Heart right ventricle (tissue), 16 donors: ENCODE measurements around the gene METTL1. TPM values are rescaled to one million over a fixed set of nuclear protein-coding genes. Genes with fewer than 3 reads are reported as not detected.

Experiments
- ATAC-seq, 8 donors: fragments of 200-7000 bp; cut with Tn5 transposase; one replicate each; pipeline ENCODE4 v1.9.1; 2020; ENCODE audit warnings: mild to moderate bottlenecking in 8 of 8, moderate library complexity in 8 of 8, moderate number of reproducible peaks in 1 of 8
- DNase-seq, 2 donors: peaks; one replicate each; pipeline ENCODE4 v3.0.0-alpha.2; 2020
- H3K27ac ChIP-seq, 10 donors: fragments of 200-600 bp; sonication (generic) in 2 of 10; one replicate each; pipeline versions ENCODE4 v1.5.0 to v1.8.0; 2020 to 2022; ENCODE audit warnings: mild to moderate bottlenecking in 3 of 10
- H3K27me3 ChIP-seq, 7 donors: fragments of 200-600 bp; one replicate each; pipeline ENCODE4 v1.8.0; 2021 to 2022; ENCODE audit warnings: mild to moderate bottlenecking in 2 of 7
- H3K36me3 ChIP-seq, 9 donors: fragments of 200-600 bp; sonication (generic) in 1 of 9; one replicate each; pipeline versions ENCODE4 v1.5.0 to v1.8.0; 2020 to 2022; ENCODE audit warnings: mild to moderate bottlenecking in 2 of 9
- H3K4me1 ChIP-seq, 9 donors: fragments of 200-600 bp; sonication (generic) in 1 of 9; one replicate each; pipeline versions ENCODE4 v1.5.0 to v1.8.0; 2020 to 2022; ENCODE audit warnings: mild to moderate bottlenecking in 4 of 9
- H3K4me3 ChIP-seq, 10 donors: fragments of 200-600 bp; sonication (generic) in 2 of 10; one replicate each; pipeline versions ENCODE4 v1.5.0 to v1.8.0; 2020 to 2022; ENCODE audit warnings: mild to moderate bottlenecking in 7 of 10, moderate library complexity in 2 of 10
- H3K9me3 ChIP-seq, 11 donors: fragments of 200-600 bp in 10 of 11; sonication (generic) in 2 of 11; one replicate each; pipeline versions ENCODE4 v1.5.0 to v1.8.0; 2013 to 2022; ENCODE audit warnings: mild to moderate bottlenecking in 2 of 11, control low read depth in 1 of 11, moderate library complexity in 1 of 11
- CTCF ChIP-seq, 9 donors: fragments of 200-600 bp; sonication (generic) in 2 of 9; IDR thresholded peaks; one replicate each; pipeline versions ENCODE4 v1.5.0 to v1.8.0; 2021 to 2022; ENCODE audit warnings: antibody characterized with exemption in 9 of 9, mild to moderate bottlenecking in 5 of 9, moderate library complexity in 1 of 9
- WGBS, 2 donors: extraction: QIAGEN DNeasy Blood & Tissue Kit; methylation state at CpG; one replicate each; pipeline ENCODE4 v1.1.7; 2013; ENCODE audit warnings: inconsistent platforms in 1 of 2; 5-methylcytosine and 5-hydroxymethylcytosine counted together
- intact Hi-C, 10 donors: fragments of 100-400 bp; cut with DNase I; formaldehyde crosslinking; loops; one replicate each; pipeline versions ENCODE4 v1.11.1 to v1.14.2; 2022
- polyA plus RNA-seq, 2 donors: library from polyadenylated mRNA; stranded (reverse); fragments of 200-250 nt; gene quantifications; one replicate each; pipeline ENCODE4 v1.2.3, GENCODE V29; 2013
- total RNA-seq, 10 donors: library from RNA; stranded (reverse); fragmentation: NEBNext Ultra II Directional in 3 of 10; extraction: Animal tissue kit (Norgen Biotek cat#: 25700) in 3 of 10; gene quantifications; one replicate each; pipeline versions ENCODE4 v1.2.1 to v1.2.4, GENCODE V29; 2021 to 2023
- donor health status: Arrhythmogenic right ventricular cardiomyopathy.
- donor health status: ischemic (EF 13 %, LVEDD 7.1; RV severe dilation, severe dysfunction).
- donor health status: healthy with polysubstance abuse.
- donor health status: DM: no; HTN: yes; CAD: no.
- donor health status: DM: no; HTN: no; CAD: no.
- donor health status: ischemic (EF 25% LVEDD 6.9; RV normal size, moderate dysfunction).
- donor health status: ischemic (EF 25% LVEDD 5.7; RV mildly dilated, moderate dysfunction).
- donor health status: healthy.
- donor health status: DM: yes; HTN: yes; CAD: no.
- donor health status: Ischemic cardiomyopathy.
- donor health status: ischemic (EF 35%, LVEDD 5.7; RV mildly dilated, moderate dysfunction).
- donor health status: nonischemic (EF 11% LVEDD 7.7; RV severe dilation, severe dysfunction).
- donor health status: DM: yes; HTN: yes; CAD: no.
- donor health status: PGD.
- donor health status: ischemic (EF 29% LVEDD 5.4; RV normal size, mild dysfunction).
- donor health status: nonischemic (EF 23%, LVEDD 6.1; RV moderate dilation, normal function).

The METTL1 gene
- total and polyA plus RNA-seq, 12 donors = 5.6 to 29.4 (median 8.3) TPM

GRCh38 chr12:57724936-57725740 lies 46.8 kb downstream of the METTL1 start:
- no peak overlapping the region for H3K4me3 ChIP-seq
- no peak overlapping the region for H3K27ac ChIP-seq
- intact Hi-C loops = no loop called here
- no peak for DNase-seq
- H3K9me3 ChIP-seq = no peaks in the 10 kb centered on the region
- no peak for TF ChIP-seq CTCF (IDR thresholded peaks at IDR 0.05)
- H3K4me1 ChIP-seq = peaks cover 0 to 24% (median 14%) of the 10 kb centered on the region in 9 donors
- H3K36me3 ChIP-seq = peaks cover 0 to 59% (median 12%) of the 10 kb centered on the region in 9 donors
- H3K27me3 ChIP-seq = peaks cover 0 to 15% (median 0%) of the 10 kb centered on the region in 7 donors
- 55 to 60% methylated on average over 11 of the region's 11 CpGs for WGBS, 2 donors
- ATAC-seq = no peak

GRCh38 chr12:57724003-57724935 lies 47.6 kb downstream of the METTL1 start:
- peaks cover 0 to 24% (median 14%) of the 10 kb centered on the region in 9 donors for H3K4me1 ChIP-seq
- H3K27me3 ChIP-seq = peaks cover 0 to 13% (median 0%) of the 10 kb centered on the region in 7 donors
- no peaks in the 10 kb centered on the region for H3K9me3 ChIP-seq
- H3K27ac ChIP-seq = no peak overlapping the region
- ATAC-seq (no peak), DNase-seq (no peak)
- peaks cover 0 to 59% (median 21%) of the 10 kb centered on the region in 9 donors for H3K36me3 ChIP-seq
- 82 to 83% methylated on average over 12 of the region's 12 CpGs for WGBS, 2 donors
- TF ChIP-seq CTCF (IDR thresholded peaks at IDR 0.05) = no peak
- H3K4me3 ChIP-seq = no peak overlapping the region
- intact Hi-C loops = no loop called here

- H3K4me3 ChIP-seq = no peak overlapping the region
- H3K36me3 ChIP-seq = peaks cover 0 to 63% (median 27%) of the 10 kb centered on the region in 9 donors
- intact Hi-C loops = no loop called here
- 71 to 77% methylated on average over 2 of the region's 2 CpGs for WGBS, 2 donors
- ATAC-seq = no peak
- H3K27me3 ChIP-seq = peaks cover 0 to 13% (median 0%) of the 10 kb centered on the region in 7 donors
- DNase-seq = no peak
- H3K4me1 ChIP-seq = peaks cover 0 to 24% (median 14%) of the 10 kb centered on the region in 9 donors
- no peak for TF ChIP-seq CTCF (IDR thresholded peaks at IDR 0.05)
- no peak overlapping the region for H3K27ac ChIP-seq
- H3K9me3 ChIP-seq = no peaks in the 10 kb centered on the region
Observed at GRCh38 chr12:57723630-57723962, 48.3 kb downstream of the METTL1 start.
